ENCODE results near the gene KIR2DL1. TPM values are rescaled to one million over a fixed set of nuclear protein-coding genes. Genes with fewer than 3 reads are reported as not detected.
"Not testable (repeated sequence)": the region's sequence is repeated elsewhere in the genome, so short reads cannot be mapped to it uniquely, and the experiment has no call there.

KIR2DL1 gene
- total RNA-seq, 1 donor from 2014 or later: not detected

DNA sequence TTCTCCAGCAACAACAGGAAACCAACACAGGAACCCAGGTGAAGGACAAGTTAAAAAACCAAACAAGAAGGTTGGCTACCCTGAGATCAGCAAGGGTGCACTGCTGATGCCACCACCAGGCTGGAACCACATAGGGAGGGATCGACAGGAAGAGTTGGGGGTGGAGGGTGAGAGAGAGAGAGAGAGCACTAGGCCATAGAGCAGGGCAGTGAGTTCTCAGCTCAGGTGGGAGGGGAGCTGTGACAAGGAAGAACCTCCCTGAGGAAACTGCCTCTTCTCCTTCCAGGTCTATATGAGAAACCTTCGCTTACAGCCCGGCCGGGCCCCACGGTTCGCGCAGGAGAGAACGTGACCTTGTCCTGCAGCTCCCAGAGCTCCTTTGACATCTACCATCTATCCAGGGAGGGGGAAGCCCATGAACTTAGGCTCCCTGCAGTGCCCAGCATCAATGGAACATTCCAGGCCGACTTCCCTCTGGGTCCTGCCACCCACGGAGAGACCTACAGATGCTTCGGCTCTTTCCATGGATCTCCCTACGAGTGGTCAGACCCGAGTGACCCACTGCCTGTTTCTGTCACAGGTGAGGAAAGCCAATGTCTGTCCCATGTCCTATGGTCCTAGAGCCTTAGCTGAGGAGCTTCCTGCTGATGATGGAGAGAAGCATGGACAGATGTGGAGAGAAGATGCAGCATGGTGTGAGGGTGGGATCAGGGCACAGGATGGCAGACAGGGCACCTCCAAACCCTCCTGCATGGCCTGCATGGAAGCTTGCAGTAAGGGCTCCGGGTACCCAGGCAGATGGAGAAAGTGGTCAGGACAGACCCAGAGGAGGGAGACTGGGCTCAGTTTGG, 36.3 kb downstream of the KIR2DL1 start:
- ATAC-seq (ENCODE audit: poor library complexity) (no peak), DNase-seq (no peak)
- intact Hi-C loops (cut with DNase I): no loop called here

DNA sequence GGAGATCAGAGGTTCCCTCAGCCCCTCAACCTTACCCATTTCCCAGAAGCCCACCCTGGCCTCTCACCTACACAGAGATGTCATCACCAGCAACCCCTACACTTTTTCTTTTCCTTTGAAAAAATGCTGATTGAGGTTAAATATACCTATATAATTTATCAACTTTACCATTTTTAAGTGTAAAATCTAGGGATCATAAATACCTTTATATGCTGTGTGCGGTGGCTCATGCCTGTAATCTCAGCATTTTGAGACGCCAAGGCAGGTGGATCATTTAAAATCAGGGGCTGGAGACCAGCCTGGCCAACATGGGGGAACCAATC, 36.9 kb downstream of the KIR2DL1 start:
- intact Hi-C loops (cut with DNase I): no loop called here
- DNase-seq (no peak), ATAC-seq (ENCODE audit: poor library complexity) (no peak)

DNA sequence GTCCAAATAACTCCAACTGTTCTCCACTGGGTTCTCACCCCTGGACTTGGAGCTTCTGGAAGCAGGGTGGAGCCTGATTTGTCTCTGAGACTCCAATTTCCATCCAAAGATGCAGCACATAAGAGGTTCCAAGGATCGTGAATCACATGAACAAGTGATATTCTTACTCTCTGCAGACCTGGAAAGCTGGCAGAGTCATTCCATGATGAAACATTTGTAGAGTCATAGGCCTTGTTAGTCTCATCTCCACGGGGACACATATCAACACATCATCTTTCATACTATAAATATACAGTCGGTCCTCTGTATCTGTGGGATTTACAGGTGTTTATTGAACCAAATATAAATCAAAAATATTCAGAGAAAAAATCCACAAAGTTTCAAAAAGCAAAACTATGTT, 45.0 kb downstream of the KIR2DL1 start:
- DNase-seq; ATAC-seq (ENCODE audit: poor library complexity); intact Hi-C loops (cut with DNase I): not testable (repeated sequence)

DNA sequence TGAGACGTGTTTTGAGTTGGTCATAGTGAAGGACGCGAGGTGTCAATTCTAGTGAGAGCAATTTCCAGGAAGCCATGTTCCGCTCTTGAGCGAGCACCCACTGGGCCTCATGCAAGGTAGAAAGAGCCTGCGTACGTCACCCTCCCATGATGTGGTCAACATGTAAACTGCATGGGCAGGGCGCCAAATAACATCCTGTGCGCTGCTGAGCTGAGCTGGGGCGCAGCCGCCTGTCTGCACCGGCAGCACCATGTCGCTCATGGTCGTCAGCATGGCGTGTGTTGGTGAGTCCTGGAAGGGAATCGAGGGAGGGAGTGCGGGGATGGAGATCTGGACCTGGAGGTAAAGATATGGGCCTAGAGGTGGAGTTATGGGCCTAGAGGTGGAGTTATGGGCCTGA, 46.7 kb downstream of the KIR2DL1 start, which contains the start of gene KIR3DL1:
Gene KIR3DL1 (plus strand): TSS at position 218 of the 400 bp plus-strand sequence.
- DNase-seq; ATAC-seq (ENCODE audit: poor library complexity); intact Hi-C loops (cut with DNase I): not testable (repeated sequence)

DNA sequence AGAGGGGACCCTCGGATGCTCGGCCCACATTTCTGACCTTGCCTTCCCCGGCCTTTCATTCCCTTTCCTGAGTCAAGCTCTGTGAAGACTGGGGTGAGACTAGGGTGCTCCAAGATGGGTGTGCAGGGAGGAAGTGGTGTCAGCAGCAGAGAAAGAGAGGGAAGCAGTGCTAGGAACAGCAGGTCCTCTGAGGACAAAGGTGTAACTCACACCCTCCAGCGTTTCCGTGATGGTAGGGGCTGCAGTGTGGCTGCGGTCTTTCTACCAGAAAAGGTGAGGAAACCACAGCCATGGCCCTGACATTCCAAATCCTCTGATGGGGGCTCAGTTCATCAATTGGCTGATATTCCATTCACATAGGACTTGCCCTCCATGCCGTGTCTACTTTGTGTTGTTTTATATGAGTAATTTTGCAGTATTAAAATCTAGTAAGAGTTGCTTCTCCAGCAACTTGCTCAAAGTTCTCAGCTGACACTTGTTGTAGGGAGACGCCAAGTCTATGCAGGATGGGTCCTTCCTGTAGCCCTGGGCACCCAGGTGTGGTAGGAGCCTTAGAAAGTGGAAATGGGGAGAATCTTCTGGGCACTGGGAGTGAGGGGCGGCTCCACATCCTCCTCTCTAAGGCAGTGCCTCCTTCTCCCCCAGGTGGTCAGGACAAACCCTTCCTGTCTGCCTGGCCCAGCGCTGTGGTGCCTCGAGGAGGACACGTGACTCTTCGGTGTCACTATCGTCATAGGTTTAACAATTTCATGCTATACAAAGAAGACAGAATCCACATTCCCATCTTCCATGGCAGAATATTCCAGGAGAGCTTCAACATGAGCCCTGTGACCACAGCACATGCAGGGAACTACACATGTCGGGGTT, 48.3 kb downstream of the KIR2DL1 start:
- DNase-seq: no peak
- no peak for ATAC-seq (ENCODE audit: poor library complexity)
- intact Hi-C loops (cut with DNase I): no loop called here

DNA sequence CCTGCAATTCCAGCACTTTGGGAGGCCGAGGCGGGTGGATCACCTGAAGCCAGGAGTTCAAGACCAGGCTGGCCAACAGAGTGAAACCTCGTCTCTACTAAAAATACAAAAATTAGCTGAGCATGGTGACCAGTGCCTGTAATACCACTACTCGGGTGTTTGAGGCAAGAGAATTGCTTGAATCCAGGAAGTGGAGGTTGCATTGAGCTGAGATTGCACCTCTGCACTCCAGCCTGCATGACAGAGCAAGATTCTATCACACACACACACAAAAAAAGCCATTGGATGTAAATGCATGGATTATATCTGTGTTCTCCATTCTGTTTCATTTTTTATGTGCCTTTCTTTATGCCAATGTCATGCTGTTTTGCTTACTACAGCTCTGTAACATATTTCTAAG, 54.8 kb downstream of the KIR2DL1 start:
- intact Hi-C loops (cut with DNase I): not testable (repeated sequence)

DNA sequence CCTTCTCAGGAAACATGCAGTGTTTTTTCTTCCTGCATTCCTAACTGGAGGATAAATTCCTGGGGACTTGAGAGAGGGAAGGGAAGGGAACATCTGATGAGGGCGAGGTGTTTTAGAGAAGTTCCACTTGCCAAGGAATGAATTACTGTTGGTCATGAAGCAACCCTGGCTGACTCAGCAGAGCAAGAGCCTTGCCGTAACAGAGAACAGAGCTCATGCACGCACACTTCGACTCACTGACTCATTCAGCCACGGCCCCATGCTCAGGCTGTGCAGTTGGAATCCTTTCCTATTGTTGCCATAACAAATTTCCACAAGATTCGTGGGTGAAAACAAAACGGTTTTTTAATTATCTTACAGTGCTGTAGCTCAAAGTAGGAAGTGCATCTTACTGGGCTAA, 55.7 kb downstream of the KIR2DL1 start:
- DNase-seq; intact Hi-C loops (cut with DNase I): not testable (repeated sequence)

More for the DNA sequence above, 54.8 kb downstream of the KIR2DL1 start:
- DNase-seq; ATAC-seq (ENCODE audit: poor library complexity): not testable (repeated sequence)

DNA sequence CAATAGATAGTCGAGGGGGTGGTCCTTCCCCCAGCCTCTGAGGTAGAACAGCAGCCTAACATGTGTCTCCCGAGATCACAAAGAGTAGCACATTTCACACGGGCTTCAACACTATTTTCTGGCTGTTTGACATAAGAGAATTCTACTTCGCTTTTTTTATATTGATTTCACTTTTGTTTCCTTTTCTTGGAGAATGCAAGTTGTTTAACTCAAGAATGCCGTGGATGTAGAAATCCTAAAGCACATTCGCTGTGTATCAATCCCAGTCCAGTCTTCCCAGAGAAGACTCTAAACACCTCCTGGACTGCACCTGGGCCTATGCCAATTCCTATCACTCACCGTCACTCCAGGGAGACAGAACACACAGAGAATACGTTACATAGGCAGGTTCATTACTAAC, 58.5 kb downstream of the KIR2DL1 start:
- ATAC-seq (ENCODE audit: poor library complexity); intact Hi-C loops (cut with DNase I); DNase-seq: not testable (repeated sequence)

More for the DNA sequence above, 55.7 kb downstream of the KIR2DL1 start:
- not testable (repeated sequence) for ATAC-seq (ENCODE audit: poor library complexity)

DNA sequence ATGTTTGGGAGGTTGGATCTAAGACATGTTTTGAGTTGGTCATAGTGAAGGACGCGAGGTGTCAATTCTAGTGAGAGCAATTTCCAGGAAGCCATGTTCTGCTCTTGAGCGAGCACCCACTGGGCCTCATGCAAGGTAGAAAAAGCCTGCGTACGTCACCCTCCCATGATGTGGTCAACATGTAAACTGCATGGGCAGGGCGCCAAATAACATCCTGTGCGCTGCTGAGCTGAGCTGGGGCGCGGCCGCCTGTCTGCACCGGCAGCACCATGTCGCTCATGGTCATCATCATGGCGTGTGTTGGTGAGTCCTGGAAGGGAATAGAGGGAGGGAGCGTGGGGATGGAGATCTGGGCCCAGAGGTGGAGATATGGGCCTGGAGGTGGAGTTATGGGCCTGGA, 62.9 kb downstream of the KIR2DL1 start, which contains the start of gene KIR2DS4:
Gene KIR2DS4 (plus strand): TSS at position 181 of the 400 bp plus-strand sequence.
- ATAC-seq (ENCODE audit: poor library complexity); intact Hi-C loops (cut with DNase I); DNase-seq: not testable (repeated sequence)

Other genes starting within 250 kb of the KIR2DL1 start
- 1.7 TPM for gene LILRA2, start 196.0 kb upstream of the KIR2DL1 start, total RNA-seq
- gene LILRA1, start 176.2 kb upstream of the KIR2DL1 start, total RNA-seq: 0.48 TPM
- 1.7 TPM for gene LILRB1, start 139.3 kb upstream of the KIR2DL1 start, total RNA-seq
- gene LILRB4, start 106.8 kb upstream of the KIR2DL1 start, total RNA-seq: 3.8 TPM
- not detected for gene KIR3DL3, start 45.4 kb upstream of the KIR2DL1 start, total RNA-seq
- gene KIR2DL3, start 31.3 kb upstream of the KIR2DL1 start, total RNA-seq: not detected
- gene KIR2DL4, start 33.8 kb downstream of the KIR2DL1 start, total RNA-seq: not detected
- gene KIR3DL1, start 46.7 kb downstream of the KIR2DL1 start, total RNA-seq: not detected
- not detected for gene KIR2DS4, start 62.9 kb downstream of the KIR2DL1 start, total RNA-seq
- gene KIR3DL2, start 80.7 kb downstream of the KIR2DL1 start, total RNA-seq: not detected
- 0.30 TPM for gene FCAR, start 104.4 kb downstream of the KIR2DL1 start, total RNA-seq
- gene NCR1, start 136.4 kb downstream of the KIR2DL1 start, total RNA-seq: not detected
- not detected for gene NLRP7, start 177.7 kb downstream of the KIR2DL1 start, total RNA-seq
- 0.78 TPM for gene NLRP2, start 196.6 kb downstream of the KIR2DL1 start, total RNA-seq